Stimulated activated CD8-positive, alpha-beta memory T cell treated with anti-CD3 and anti-CD28 coated beads, Interleukin-4, amount 100 ng/mL, for 24 hours (primary cell): ENCODE data around the gene ZXDC.

ENCODE experiments used
- DNase-seq: peaks from one replicate; pipeline ENCODE4 v3.0.0-alpha.2; 2020; ENCODE audit warnings: low read depth

The ZXDC gene

DNA sequence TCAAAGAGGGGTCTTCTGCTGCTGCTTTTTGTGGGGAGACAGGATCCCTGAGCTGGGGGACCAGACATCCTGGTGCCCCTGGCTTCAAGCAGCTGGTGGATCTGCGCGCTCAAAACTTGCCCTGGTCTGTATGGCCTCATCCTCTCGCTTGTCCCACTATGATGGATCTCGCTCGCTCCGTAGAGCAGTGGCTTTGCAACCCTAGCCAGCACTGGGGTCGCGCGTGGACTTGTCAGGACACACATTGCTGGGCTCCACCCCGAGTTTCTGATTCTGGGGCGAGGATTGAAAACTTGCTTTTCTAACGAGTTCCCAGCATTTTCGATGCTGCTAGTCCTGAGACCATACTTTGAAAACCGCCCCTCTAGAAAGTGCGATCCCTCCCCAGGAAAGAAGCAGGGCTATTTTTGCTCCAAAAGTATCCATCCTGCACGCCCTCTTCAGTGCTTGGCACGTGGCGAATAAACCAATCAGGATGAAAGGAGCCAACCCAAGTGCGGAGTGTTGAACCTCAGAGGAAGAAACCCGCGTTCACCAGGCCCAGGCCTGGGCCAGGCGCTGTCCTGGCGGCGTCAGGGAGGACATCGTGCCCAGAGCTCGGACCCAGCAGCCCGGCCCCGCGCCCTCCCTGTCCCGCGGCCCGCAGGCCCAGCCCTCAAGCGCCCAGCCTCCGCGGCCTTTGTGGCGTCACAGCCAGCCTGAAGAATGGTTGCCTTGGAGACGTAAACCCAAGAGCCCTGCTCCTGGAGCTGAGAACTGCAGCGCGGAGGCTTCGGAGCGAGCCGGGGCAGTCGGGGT, 81.3 kb downstream of the ZXDC start, which contains the start of gene CFAP100:
Gene CFAP100, plus strand, starts transcription at position 731 of the 798 bp plus-strand sequence. CDS start 1,092 bp downstream, outside the sequence.
- DNase-seq = no peak

DNA sequence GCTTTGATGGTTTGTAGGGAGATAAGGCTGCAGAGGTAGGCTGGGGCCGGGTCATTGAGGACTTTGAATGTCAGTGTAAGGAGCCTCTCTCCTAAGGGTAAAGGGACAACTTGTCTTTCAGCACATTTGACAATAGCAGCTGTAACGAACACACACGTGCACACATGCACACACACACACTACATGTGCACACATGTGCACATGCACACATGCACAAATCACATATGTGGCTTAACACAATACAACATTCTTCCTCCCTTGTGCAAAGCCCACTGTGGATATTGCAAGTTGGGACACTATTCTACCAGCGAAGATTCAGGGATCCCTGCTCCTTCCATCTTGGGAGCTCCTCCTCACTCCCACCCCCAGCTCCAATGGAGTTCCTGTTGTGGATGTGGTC, 82.1 kb downstream of the ZXDC start:
- no peak for DNase-seq

DNA sequence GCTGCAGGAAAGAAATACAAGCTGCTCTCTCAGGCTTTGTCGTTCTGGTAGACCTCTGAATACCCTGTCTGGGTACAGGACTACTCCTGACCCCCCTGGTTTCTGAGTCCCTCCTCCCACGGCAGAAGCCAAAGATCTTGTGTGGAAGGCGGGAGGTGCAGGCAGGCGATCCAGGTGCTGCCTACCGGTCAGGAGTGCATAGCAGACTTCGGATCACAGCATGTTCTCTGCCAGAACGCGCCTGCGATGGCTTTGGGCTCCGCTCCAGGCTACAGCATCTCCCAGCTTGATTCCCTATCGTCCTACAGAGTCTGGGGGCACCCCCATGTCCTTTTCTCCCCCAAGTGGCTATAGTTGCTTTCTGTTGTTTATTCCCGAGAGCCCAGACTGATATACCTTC, 83.4 kb downstream of the ZXDC start:
- DNase-seq = no peak

DNA sequence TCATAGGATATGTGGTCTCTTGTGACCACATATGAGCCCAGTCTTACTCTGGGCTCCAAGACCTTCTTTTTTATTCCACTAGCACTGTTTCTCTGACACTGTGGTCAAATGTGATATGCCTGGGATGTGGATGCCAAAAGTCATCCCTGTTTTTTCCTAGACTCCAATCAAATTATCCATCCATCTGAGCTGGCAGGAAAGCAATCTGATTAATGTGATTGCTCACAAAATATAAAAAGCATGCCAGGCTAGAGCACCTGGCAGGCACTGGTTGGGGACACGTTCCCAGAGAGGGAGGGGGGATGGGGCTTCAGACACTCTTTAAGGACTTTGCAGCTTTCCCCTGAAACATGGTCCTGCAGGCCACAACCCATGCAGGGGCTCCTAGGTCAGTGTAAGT, 84.1 kb downstream of the ZXDC start:
- no peak for DNase-seq

DNA sequence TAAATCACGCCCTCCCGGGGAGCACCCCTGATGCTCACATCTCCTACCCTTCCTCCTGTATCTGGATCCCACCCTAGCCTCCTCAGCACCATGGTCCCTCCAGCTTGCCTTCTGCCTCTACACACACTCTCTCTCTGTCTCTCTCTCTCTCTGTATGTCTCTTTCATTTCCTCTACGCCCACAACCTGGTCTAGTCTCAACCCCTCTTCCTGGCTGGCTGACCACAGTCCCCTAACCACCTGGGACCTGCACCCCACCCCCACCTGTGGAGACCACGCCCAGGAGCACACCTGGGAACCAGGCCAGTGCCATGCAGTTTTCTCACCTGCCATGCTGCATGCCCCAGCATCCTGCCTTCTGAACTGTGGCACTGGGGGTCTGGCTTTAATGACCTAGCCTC, 84.9 kb downstream of the ZXDC start:
- no peak for DNase-seq

DNA sequence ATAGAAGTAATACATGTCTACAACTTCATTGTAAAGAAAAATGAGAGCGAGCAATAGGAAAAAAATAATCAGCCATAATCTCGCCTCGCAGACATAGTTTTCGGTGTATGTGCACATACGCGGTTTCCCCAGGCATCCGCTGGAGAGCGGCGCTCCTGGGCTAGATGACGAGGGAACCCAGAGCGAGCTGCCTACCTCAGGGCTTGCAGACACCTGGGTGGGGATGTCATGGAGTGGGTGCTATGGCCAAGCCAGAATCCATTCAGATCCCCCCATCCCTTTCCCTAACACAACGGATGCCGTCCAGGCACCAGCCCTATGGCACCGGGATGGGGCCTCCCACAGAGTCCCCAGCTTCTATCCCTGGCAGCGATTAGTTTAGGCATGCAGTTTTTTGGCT, 85.5 kb downstream of the ZXDC start:
- DNase-seq = no peak

DNA sequence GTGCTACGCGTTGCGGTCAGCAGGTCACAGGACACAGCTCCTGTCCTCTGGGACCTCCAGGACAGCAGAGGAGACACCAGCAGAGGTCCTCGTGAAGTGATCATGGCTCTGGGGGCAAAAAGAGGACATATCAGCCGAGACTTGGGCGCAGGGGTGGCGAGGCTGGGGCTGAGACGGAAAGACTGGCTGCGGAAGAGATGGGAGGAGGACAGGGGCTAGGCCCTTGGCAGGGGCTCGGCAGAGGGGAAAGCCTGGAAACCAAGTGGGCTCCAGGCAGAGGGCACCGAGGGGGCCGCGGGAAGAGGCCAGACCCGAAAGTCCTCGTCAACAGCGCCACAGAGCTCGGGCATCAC, 85.9 kb downstream of the ZXDC start:
- no peak for DNase-seq

DNA sequence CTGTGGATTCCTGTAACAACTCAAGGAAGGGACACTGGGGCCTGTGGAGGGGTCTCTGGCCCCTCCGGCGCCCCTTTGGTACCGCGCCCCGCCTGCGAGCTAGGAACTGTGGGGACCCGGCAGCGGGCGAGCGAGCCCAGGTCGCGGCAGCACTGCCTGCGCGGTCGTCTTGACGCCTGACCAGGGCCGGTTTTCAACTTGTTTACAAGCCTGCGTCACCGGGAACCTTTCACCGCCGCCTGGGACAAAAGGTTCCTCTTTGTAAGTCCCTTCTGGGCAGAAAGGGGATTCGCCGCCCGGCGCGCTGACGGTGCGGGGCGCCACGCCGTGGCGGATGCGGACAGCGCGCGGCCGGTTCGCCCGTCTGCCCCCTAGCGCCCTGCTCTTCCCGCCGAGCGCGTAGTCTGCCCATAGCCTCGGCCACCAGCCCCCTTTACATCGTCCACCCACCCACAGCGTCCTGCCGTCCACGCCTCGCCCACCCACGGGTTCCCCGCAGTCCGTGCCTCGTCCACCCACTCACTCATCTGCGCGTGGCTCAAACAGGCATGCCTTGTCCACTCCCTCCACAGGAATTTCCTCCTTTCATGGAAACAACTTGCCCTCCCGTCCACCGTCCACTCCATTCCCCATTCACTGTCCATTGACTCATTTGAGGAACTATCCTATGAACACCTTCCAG, 86.4 kb downstream of the ZXDC start:
- peak; percentile 11 for DNase-seq
